Measurements from ENCODE around the gene TBX21. TPM values are rescaled to one million over a fixed set of nuclear protein-coding genes. Genes with fewer than 3 reads are reported as not detected.

The TBX21 gene
- total and polyA plus RNA-seq, 9 of the 15 experiments (the other 6 are each of a cell fraction or from before 2014, with no cell fraction given), result 0.07 TPM; not detected in 8

- no TSS peak for BruUV-seq (replicated peaks)
- 0 out of 2 replicates have a peak, but pooled peaks cover under 1% of the 10 kb centered on the region for H3K9me3 ChIP-seq (replicated peaks; ENCODE audit: control insufficient read depth, insufficient read depth, low read depth, low read length)
- H3K27ac ChIP-seq (ENCODE audit: extremely low read depth, low read depth, low read length), result no peak overlapping the region
- no peak overlapping the region for H3K9ac ChIP-seq (ENCODE audit: insufficient read depth in 1 of 2, low read depth in 2 of 2, low read length in 2 of 2)
- 19% methylated on average over 14 of the region's 14 CpGs for WGBS (ENCODE audit: insufficient coverage, low coverage, missing lambda C conversion rate)
- peaks cover 30 to 58% of the 10 kb centered on the region in 2 experiments; a peak in 4 of 5 replicates for H3K27me3 ChIP-seq (ENCODE audit: control insufficient read depth in 2 of 2, insufficient read depth in 2 of 2, low read length in 2 of 2)
- intact Hi-C loops (cut with micrococcal nuclease), result loop anchor here (1.0 to 5.0 kb wide), 3 partner anchors 26 to 116 kb away; partner anchors contain the start of genes LRRC46 and MRPL10
- ChIA-PET CTCF (ENCODE audit: low intra/inter-chr PET ratio) (interaction anchor here (0.6 to 1.4 kb wide), 2 partner anchors 26 to 765 kb away, joined by 3 to 6 read pairs; no protein-coding TSS in a partner anchor), POLR2A (no interaction called here)
- FAIRE-seq, result peak; percentile 97
- peak; percentile 97 for ATAC-seq
- peak; percentile 66 to 74 (median 70) for DNase-seq (ENCODE audit: extremely low read depth in 1 of 4, low spot score in 3 of 4)
- no peaks in the 10 kb centered on the region for H4K20me1 ChIP-seq (replicated peaks; ENCODE audit: control insufficient read depth, insufficient read depth, low read length)
- H3K4me3 ChIP-seq, result no peak overlapping the region
- H3K4me1 ChIP-seq (replicated peaks in 1 of 2; ENCODE audit: control insufficient read depth in 2 of 2, insufficient read depth in 2 of 2, low read length in 2 of 2), result peaks cover 0 to 6% of the 10 kb centered on the region in 2 experiments; a peak in 2 of 5 replicates
- H3K79me2 ChIP-seq (ENCODE audit: control insufficient read depth, insufficient read depth, low read length), result no peaks in the 10 kb centered on the region
- H2AFZ ChIP-seq (ENCODE audit: low read depth, low read length), result no peak overlapping the region
- no peak overlapping the region for H3K4me2 ChIP-seq (ENCODE audit: insufficient read depth, low read length)
- no peaks in the 10 kb centered on the region for H3K9me1 ChIP-seq (ENCODE audit: control insufficient read depth, insufficient read depth, low read length)
- H3K36me3 ChIP-seq (ENCODE audit: control insufficient read depth, insufficient read depth, low read length), result no peaks in the 10 kb centered on the region
- in situ Hi-C loops (cut with MboI), result no loop called here
- no peak for TF ChIP-seq SNRNP70 (optimal IDR thresholded peaks at IDR 0.05; ENCODE audit: low read depth, low read length)
- TF ChIP-seq NKRF (IDR thresholded peaks at IDR 0.05; ENCODE audit: borderline replicate concordance), result no peak
- peak in 1 of 2 experiments; percentile 46; a peak in 1 of 3 replicates for TF ChIP-seq CBX3 (IDR thresholded peaks at IDR 0.05; ENCODE audit: borderline replicate concordance in 1 of 2, low read length in 2 of 2)
- peak; percentile 13; the same call in 1 of the 2 replicates for TF ChIP-seq KLF16 (IDR thresholded peaks at IDR 0.05)
- peak; percentile 35; the same call in 1 of the 2 replicates for TF ChIP-seq NFE2 (IDR thresholded peaks at IDR 0.05; ENCODE audit: low read depth)
- TF ChIP-seq ZNF75A (CRISPR knock-in tag; IDR thresholded peaks at IDR 0.05), result no peak
- no peak for TF ChIP-seq L3MBTL2 (IDR thresholded peaks at IDR 0.05)
- 0 out of 2 replicates have a peak, but pooled peaks have one; percentile 3 for TF ChIP-seq DEAF1 (CRISPR knock-in tag; IDR thresholded peaks at IDR 0.05)
- peak; percentile 72 for TF ChIP-seq SMC3 (conservative IDR thresholded peaks at IDR 0.05; ENCODE audit: insufficient read depth, low read depth, low read length)
Measured at GRCh38 chr17:47776330-47777197, 43.5 kb downstream of the TBX21 start.

All from K562 (cell line).